K562 (cell line): ENCODE measurements around the gene SEC24A. TPM values are rescaled to one million over a fixed set of nuclear protein-coding genes. Genes with fewer than 3 reads are reported as not detected.

ENCODE experiments used
- ARID1B ChIP-seq: fragments of 450-650 bp; IDR thresholded peaks from 2 replicates; pipeline ENCODE4 v1.6.1; 2016; ENCODE audit warnings: antibody characterized with exemption, mild to moderate bottlenecking, inconsistent platforms
- BRD9 ChIP-seq: fragments of 450-650 bp; IDR thresholded peaks from 2 replicates; pipeline ENCODE4 v1.6.1; 2018; ENCODE audit warnings: low read depth; ENCODE audit not compliant: partially characterized antibody
- CBX8 ChIP-seq: fragments of 200-600 bp; sonication (generic); IDR thresholded peaks from 2 replicates; pipeline ENCODE4 v1.6.1; 2012; ENCODE audit warnings: borderline replicate concordance, mixed run types, low read depth, mild to moderate bottlenecking, moderate library complexity, mixed read lengths, low read length, control low read depth, inconsistent platforms; ENCODE audit not compliant: poor library complexity, severe bottlenecking; ENCODE audit errors: extremely low read depth
- CHD4 ChIP-seq: fragments of 200-600 bp; sonication (generic); IDR thresholded peaks from 3 replicates; pipeline ENCODE4 v1.6.1; 2012; ENCODE audit warnings: low read depth, mild to moderate bottlenecking, mixed read lengths, low read length, inconsistent platforms; ENCODE audit not compliant: insufficient read depth, insufficient replicate concordance, poor library complexity, severe bottlenecking
- CREB1 ChIP-seq, 2 experiments: sonication (generic) in 1 of 2; formaldehyde crosslinking in 1 of 2; IDR thresholded peaks; 2 replicates each; pipeline versions ENCODE4 v1.6.1 to v1.8.0; 2012 to 2022; ENCODE audit warnings: inconsistent platforms in 1 of 2, mild to moderate bottlenecking in 1 of 2, missing genetic modification reagents in 1 of 2, moderate library complexity in 1 of 2
- HDGF ChIP-seq: fragments of 450-650 bp; IDR thresholded peaks from 2 replicates; pipeline ENCODE4 v1.6.1; 2016
- HNRNPUL1 ChIP-seq: fragments of 200-400 bp; formaldehyde crosslinking; IDR thresholded peaks from 2 replicates; pipeline ENCODE4 v1.6.1; 2017; ENCODE audit warnings: low read length
- MTF1 ChIP-seq: fragments of 250-450 bp; sonication (Bioruptor Pico); IDR thresholded peaks from 2 replicates; pipeline ENCODE4 v1.9.0; 2021; ENCODE audit warnings: moderate library complexity, mild to moderate bottlenecking, inconsistent platforms, borderline replicate concordance
- NFYB ChIP-seq: IDR thresholded peaks from 2 replicates; pipeline ENCODE4 v1.6.1; 2011; ENCODE audit warnings: mild to moderate bottlenecking, moderate library complexity; ENCODE audit not compliant: insufficient read length; ENCODE audit errors: extremely low read depth
- PURB ChIP-seq: sonication (generic); formaldehyde crosslinking; IDR thresholded peaks from 2 replicates; pipeline ENCODE4 v1.9.0; 2021; ENCODE audit warnings: low read depth, mild to moderate bottlenecking, missing genetic modification reagents
- RFX1 ChIP-seq: fragments of 450-650 bp; IDR thresholded peaks from 2 replicates; pipeline ENCODE4 v1.6.1; 2016; ENCODE audit warnings: mild to moderate bottlenecking, moderate library complexity
- SIX5 ChIP-seq, 2 experiments: IDR thresholded peaks; 2 replicates each; pipeline ENCODE4 v1.6.1; 2011; ENCODE audit warnings: low read length in 2 of 2, borderline replicate concordance in 1 of 2, low read depth in 1 of 2, mild to moderate bottlenecking in 1 of 2, moderate library complexity in 1 of 2; ENCODE audit not compliant: insufficient read depth in 1 of 2
- YBX1 ChIP-seq: fragments of 450-650 bp; IDR thresholded peaks from 2 replicates; pipeline ENCODE4 v1.7.1; 2016; ENCODE audit warnings: mild to moderate bottlenecking
- ZMIZ1 ChIP-seq, 2 experiments: fragments of 150-350 bp in 1 of 2; IDR thresholded peaks; 2 replicates each; pipeline ENCODE4 v1.6.1; 2012 to 2016; ENCODE audit warnings: low read depth in 2 of 2, low read length in 2 of 2, mild to moderate bottlenecking in 1 of 2, moderate library complexity in 1 of 2
- ZNF551 ChIP-seq: fragments of 250-450 bp; sonication (Bioruptor Pico); IDR thresholded peaks from 2 replicates; pipeline ENCODE4 v1.5.0; 2021; ENCODE audit warnings: mild to moderate bottlenecking, moderate library complexity
- ZNF583 ChIP-seq: fragments of 250-450 bp; sonication (Bioruptor Pico); IDR thresholded peaks from 2 replicates; pipeline ENCODE4 v1.4.0; 2020
- polyA plus RNA-seq, 8 experiments: library from polyadenylated mRNA; depleted of rRNA in 4 of 8; stranded (reverse) in 5 of 8; unstranded in 3 of 8; fragments of >200 nt; fragmentation: Nextera tagmentation in 2 of 8; fragmentation: Illumina TruSeq in 1 of 8; extraction: Ambion mirVana in 2 of 8; extraction: Trizol in 1 of 8; gene quantifications; 2 replicates each; pipeline versions ENCODE4 v1.2.1 to v1.2.3, GENCODE V29; 2011 to 2014; ENCODE audit warnings: inconsistent platforms in 1 of 8, missing spikeins in 1 of 8
- total RNA-seq, 7 experiments: library from RNA; depleted of rRNA in 6 of 7; stranded (reverse); fragments of >200 nt in 6 of 7; fragmentation: Illumina TruSeq in 2 of 7; extraction: Trizol in 2 of 7; gene quantifications; 2 replicates each; pipeline versions ENCODE4 v1.2.1 to v1.2.3, GENCODE V29; 2011 to 2021; ENCODE audit warnings: low replicate concordance in 1 of 7
- TF ChIP-seq, protein P1 (sequence below), 2 experiments: IDR thresholded peaks; 2 replicates each; pipeline ENCODE4 v1.6.1; 2012; ENCODE audit warnings: improper control_type of control experiment in 2 of 2, low read depth in 2 of 2, low read length in 2 of 2, borderline replicate concordance in 1 of 2
- TF ChIP-seq, protein P2 (sequence below): IDR thresholded peaks from 2 replicates; pipeline ENCODE4 v1.6.1; 2011; ENCODE audit not compliant: insufficient read length; ENCODE audit errors: extremely low read depth

Gene SEC24A
- total and polyA plus RNA-seq, 9 of the 15 experiments (the other 6 are each of a cell fraction or from before 2014, with no cell fraction given), result 7.9 to 36.5 (median 17.5) TPM

- TF ChIP-seq, protein P1, sequence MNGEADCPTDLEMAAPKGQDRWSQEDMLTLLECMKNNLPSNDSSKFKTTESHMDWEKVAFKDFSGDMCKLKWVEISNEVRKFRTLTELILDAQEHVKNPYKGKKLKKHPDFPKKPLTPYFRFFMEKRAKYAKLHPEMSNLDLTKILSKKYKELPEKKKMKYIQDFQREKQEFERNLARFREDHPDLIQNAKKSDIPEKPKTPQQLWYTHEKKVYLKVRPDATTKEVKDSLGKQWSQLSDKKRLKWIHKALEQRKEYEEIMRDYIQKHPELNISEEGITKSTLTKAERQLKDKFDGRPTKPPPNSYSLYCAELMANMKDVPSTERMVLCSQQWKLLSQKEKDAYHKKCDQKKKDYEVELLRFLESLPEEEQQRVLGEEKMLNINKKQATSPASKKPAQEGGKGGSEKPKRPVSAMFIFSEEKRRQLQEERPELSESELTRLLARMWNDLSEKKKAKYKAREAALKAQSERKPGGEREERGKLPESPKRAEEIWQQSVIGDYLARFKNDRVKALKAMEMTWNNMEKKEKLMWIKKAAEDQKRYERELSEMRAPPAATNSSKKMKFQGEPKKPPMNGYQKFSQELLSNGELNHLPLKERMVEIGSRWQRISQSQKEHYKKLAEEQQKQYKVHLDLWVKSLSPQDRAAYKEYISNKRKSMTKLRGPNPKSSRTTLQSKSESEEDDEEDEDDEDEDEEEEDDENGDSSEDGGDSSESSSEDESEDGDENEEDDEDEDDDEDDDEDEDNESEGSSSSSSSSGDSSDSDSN (IDR thresholded peaks at IDR 0.05; ENCODE audit: borderline replicate concordance in 1 of 2, low read depth in 2 of 2, low read length in 2 of 2), result peak in 1 of 2 experiments; percentile 52; a peak in 1 of 4 replicates
- TF ChIP-seq CREB1 (IDR thresholded peaks at IDR 0.05), result no peak; the same call in 1 of the 2 replicates
- TF ChIP-seq CREB1 (CRISPR knock-in tag; IDR thresholded peaks at IDR 0.05), result peak; percentile 82
- TF ChIP-seq HNRNPUL1, result no peak
- TF ChIP-seq SIX5 (IDR thresholded peaks at IDR 0.05; ENCODE audit: borderline replicate concordance in 1 of 2, insufficient read depth in 1 of 2, low read depth in 1 of 2, low read length in 2 of 2), result no peak
- TF ChIP-seq, protein P2, sequence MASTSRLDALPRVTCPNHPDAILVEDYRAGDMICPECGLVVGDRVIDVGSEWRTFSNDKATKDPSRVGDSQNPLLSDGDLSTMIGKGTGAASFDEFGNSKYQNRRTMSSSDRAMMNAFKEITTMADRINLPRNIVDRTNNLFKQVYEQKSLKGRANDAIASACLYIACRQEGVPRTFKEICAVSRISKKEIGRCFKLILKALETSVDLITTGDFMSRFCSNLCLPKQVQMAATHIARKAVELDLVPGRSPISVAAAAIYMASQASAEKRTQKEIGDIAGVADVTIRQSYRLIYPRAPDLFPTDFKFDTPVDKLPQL, result no peak
- peak; percentile 54 for TF ChIP-seq BRD9
- TF ChIP-seq HDGF, result no peak
- TF ChIP-seq CBX8, result no peak
- no peak for TF ChIP-seq RFX1
- no peak for TF ChIP-seq MTF1
- no peak for TF ChIP-seq ZNF551 (CRISPR knock-in tag)
- no peak for TF ChIP-seq CHD4
- no peak for TF ChIP-seq ZNF583
- no peak for TF ChIP-seq YBX1
- no peak for TF ChIP-seq PURB (CRISPR knock-in tag)
- TF ChIP-seq NFYB, result no peak
- TF ChIP-seq ARID1B, result no peak
- TF ChIP-seq ZMIZ1 (IDR thresholded peaks at IDR 0.05; ENCODE audit: low read depth in 2 of 2, low read length in 2 of 2), result no peak
Observed at GRCh38 chr5:134648425-134649162, at the start of gene SEC24A (continued).
